ENCODE measurements around the gene SNX24.
"Not testable (repeated sequence)": the region's sequence is repeated elsewhere in the genome, so short reads cannot be mapped to it uniquely, and the experiment has no call there.

SNX24 gene

GRCh38 chr5:122871661-122872060, 26.2 kb downstream of the SNX24 start:
- no peak for DNase-seq (ENCODE audit: low read depth in 3 of 3)

DNA sequence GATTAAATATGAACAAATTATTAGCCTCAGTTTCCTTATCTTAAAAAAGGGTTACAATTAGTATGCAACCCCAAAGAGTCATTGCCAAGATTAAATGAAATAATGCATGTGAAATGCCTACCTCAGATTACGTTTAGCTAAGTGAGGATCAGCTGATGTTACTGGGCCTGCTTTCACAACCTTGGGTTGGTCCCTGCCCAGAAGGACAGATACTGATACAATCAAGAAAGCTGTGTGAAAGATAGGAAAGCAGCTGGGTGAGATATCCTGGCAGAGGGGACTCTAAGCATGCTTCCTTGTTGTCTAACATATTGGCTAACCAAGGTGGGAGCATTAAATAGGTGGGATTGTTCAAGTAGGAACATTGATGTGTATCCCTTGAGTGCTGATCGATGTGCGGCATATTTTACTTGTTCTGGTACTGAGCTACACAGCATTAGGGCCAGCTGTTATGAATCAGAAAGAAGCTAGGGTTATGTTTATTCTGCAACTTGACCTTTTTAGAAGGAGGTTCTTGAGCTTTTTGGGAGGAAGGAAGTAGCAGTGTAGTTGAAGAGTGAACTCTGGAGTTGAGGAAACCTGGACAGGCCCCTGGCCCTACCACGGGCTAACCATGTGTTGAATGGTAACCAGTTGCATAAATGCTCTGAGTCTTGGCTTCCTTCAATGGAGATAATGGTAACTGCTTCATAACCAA, 28.9 kb downstream of the SNX24 start:
- DNase-seq (ENCODE audit: low read depth in 3 of 3): no peak

DNA sequence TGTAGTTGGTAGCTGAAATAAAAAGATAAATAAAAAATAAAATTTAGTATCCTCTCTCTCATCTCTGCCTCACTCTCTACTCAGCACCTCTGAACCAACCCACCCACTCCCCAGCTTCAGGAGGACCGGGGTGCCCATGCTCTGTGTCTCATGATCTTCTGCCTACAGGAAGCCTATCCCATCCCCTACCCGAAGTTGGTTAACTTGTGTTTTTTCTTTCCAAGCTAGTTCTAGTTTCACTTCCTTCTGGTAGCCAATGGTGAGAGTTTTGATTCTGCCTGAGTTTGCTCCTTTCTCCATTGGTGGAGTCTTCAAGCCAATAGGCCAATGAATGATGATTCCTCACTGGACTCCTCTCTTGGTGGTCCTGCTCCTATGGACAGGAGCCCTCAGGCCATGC, 32.1 kb downstream of the SNX24 start:
- DNase-seq (ENCODE audit: low read depth in 3 of 3): no peak

DNA sequence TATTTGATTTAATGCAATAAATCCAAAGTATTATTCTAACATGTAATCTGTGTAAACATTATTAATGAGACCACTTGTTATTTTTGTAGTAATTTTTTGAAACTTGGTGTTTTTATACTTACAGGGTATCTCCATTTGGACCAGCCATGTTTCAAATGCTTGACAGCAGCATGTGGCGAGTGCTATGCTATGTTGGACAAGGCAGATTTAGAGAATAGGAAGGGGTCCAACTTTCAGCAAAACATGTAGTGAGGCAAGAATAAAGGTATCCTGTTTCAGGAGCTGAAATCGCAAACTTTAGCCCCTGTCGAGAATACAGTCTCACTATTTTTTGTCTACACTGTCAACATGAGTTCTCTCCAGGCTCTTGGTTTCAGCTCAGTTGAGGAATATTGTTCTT, 33.7 kb downstream of the SNX24 start:
- no peak for DNase-seq (ENCODE audit: low read depth in 3 of 3)

- DNase-seq (ENCODE audit: low read depth in 3 of 3): no peak
These were observed 34.8 kb downstream of the SNX24 start for GRCh38 chr5:122880170-122880689.

DNA sequence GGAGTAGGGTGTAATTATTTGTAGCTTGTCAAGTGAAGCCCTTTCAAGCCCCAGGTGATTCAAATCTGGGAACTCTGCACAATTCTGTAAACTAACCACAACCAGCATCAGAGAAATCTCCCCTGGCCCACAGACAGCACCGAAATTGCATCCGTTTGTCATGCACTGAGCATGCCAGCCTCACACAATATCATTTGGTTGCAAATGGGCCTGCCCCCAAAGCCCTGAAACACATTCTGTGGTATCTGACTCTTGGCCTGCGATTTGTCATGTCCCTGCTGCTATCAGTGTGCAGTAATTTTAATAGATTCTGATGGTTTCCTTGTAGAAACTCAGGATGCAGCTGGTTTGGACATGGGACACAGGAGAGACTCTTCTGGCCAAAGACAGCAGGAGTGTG, 35.3 kb downstream of the SNX24 start:
- DNase-seq (ENCODE audit: low read depth in 3 of 3): no peak

GRCh38 chr5:122882831-122883230, 37.4 kb downstream of the SNX24 start:
- DNase-seq (ENCODE audit: low read depth in 3 of 3): no peak

DNA sequence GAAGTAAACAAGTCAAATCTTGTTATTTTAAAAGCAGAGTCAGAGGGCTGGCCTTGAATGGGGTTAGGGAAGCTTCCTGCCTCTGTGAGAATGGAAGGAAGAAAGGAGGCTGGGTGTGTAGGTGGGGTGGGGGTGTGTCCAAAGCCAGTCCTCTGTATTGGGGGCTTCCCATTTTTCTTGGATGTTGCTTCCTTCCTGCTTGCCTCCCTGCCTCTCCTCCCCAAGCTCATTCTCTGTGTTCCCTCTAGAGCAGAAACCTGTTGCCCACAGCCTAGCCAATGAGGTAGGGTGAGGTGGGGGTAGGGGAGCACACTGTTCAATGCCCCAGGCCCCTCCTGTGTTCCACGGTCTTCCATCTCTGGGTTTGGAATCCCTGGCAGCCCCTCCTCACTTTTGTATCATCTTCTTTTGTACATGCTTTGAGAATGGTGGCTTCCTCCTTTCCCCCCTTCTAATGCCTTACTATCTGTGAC, 39.7 kb downstream of the SNX24 start:
- no peak for DNase-seq (ENCODE audit: low read depth in 3 of 3)

GRCh38 chr5:122885891-122886290, 40.5 kb downstream of the SNX24 start:
- DNase-seq (ENCODE audit: low read depth in 3 of 3): no peak

DNA sequence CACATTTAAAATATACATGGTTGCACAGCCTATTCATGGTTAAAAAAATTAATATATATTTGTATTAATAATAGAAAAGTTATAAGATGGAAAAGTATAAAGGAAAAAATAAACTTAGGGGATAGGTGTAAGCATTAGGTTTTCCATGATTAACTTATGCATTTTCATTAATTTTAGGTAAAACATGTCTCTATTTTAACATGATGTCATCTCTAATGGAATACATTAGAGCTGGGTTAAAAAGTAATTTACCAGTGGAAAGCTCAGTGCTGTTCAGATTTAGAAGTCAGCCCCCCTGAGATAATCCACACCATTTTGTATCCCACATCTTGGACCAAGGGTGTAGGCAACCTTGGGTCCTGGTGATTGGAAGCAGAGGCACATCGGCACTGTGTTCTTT, 49.7 kb downstream of the SNX24 start:
- no peak for DNase-seq (ENCODE audit: low read depth in 3 of 3)

DNA sequence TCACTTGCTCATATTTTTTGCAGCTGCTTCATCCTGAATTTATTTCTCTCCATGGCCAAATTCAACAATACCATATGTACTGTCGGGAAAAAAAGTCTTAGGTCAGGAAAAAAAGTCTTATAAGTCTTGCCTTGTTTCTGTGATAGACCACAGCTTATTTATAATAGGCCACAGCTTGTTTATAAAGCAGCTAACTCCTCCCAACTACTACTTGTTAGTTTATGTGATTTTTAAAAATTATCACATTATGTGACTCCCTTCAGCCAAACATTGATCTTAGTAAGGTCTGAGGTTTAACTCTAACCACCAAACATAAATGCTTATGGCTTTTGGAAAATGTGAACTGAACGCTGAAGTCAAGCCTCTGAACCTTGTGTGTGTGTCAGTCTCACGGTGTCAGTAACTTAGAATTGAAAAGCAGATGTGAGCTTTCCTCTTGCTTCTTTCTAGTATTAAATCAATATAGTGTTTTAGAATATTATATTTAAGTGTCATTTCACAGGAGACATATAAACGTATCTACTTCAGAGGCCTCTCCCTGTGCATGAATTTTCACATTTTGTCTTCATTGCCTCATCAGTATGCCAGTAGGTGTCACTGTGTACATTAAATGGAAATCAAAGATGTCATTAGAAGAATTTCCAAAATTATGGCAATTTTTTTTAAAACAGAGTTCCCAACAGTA, 51.3 kb downstream of the SNX24 start:
- DNase-seq (ENCODE audit: low read depth in 3 of 3): no peak

DNA sequence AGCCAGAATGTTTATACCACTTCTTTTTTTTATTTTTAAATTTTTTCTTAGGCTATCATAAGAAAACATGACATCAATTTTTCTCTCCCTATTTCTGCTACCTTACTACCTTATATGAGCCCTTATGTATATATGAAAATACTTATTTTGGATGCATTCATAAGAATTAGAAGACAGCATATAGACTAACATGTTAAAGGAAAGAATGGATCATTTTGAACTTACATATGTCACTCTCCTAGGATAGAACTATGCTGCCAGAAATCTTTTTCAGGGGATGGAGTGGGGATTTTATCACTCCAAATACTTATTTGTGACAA, 51.8 kb downstream of the SNX24 start:
- DNase-seq (ENCODE audit: low read depth in 3 of 3): no peak

- no peak for DNase-seq (ENCODE audit: low read depth in 3 of 3)
These were observed 55.9 kb downstream of the SNX24 start for GRCh38 chr5:122901346-122901745.

DNA sequence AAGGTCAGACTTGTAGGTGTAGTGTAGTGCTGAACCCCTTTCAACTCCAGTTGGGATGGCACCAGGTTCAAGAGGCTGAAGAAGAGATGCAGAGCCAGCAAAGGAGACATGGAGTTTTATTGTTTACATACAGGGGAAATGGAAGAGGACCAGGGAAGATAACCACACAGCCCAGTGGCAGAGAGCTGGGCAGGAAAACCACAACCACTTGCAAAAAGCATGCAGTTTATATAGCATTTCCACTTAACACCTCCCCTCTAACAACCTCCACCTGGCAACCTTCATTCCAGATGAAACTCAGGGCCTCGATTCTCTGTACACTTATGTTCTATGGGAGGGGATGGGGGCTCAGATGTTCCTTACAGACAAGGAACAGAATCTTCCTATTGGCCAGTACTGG, 56.9 kb downstream of the SNX24 start:
- DNase-seq (ENCODE audit: low read depth in 3 of 3): no peak

DNA sequence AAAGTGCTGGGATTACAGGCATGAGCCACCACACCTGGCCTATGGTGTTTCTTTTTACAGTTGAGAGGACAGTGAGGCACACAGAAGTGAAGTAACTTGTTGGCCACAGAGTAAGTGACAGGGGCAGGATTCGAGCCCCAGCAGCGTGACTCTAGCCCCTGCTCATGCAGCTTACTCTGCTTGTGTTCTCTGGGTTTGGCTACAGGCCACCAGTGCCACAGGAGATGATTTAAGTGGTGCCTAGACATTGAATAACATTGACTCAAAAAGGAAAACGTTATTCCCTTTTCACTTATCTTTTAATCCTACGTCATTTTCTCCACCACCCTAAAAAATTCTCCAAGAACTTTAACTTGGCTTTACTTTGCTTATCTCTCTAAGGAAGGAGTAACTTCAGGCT, 61.4 kb downstream of the SNX24 start:
- no peak for DNase-seq (ENCODE audit: low read depth in 3 of 3)

DNA sequence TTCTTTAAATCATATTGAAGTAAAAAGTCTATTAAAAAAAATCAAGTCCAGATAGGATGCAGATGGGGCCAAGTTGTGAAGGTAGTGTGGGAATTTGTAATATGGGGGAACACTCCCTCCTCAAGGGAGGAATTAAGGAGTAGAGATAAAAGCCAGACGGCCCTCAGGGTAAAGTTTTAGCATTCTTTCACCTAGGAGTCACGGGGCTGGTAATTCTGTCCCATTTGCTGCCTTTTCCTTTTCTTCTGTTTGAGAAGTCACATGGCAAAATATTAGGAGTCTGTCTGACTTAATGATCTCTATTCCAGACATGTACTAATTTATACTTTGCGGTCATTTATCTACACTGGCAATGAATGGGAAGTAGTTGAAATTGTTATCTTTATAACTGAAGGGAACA, 61.9 kb downstream of the SNX24 start:
- no peak for DNase-seq (ENCODE audit: low read depth in 3 of 3)

GRCh38 chr5:122908108-122908507, 62.7 kb downstream of the SNX24 start:
- DNase-seq (ENCODE audit: low read depth in 3 of 3): no peak

GRCh38 chr5:122908662-122909061, 63.2 kb downstream of the SNX24 start:
- no peak for DNase-seq (ENCODE audit: low read depth in 3 of 3)

DNA sequence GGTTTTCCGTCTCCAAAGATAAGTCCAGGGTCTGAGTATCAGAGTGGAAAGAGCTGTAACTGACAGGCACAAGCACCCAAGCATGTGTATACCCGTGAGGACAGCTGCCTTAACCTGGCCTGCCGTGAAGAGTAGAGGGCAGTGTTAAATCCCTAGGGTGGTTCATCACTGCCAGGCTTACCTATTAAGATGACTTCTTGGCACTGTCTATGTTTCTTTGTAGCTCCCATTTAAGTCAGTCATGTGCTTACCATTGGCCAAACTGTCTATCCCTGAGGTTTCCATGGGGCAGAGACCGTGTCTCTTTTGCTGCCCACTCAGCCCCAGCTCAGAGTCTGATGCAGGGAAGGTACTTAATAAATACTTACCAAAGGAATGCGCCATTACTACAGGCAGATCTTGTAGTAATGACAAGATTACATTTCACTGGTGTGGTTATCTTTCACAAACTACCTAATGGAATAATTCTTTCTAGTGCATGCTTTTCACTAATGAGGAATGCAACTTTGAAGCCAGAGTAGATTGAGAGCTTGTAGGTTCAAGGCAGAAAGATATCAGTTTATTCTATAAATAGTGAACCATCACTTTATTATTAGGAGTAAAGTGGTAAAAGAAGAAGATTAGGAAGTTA, 64.2 kb downstream of the SNX24 start:
- no peak for DNase-seq (ENCODE audit: low read depth in 3 of 3)

- DNase-seq (ENCODE audit: low read depth in 3 of 3): not testable (repeated sequence)
These were observed 68.0 kb downstream of the SNX24 start for GRCh38 chr5:122913436-122913835.

- no peak for DNase-seq (ENCODE audit: low read depth in 3 of 3)
These were observed 70.5 kb downstream of the SNX24 start for GRCh38 chr5:122915717-122916461.

- DNase-seq (ENCODE audit: low read depth in 3 of 3): no peak
These were observed 71.1 kb downstream of the SNX24 start for GRCh38 chr5:122916490-122916889.

Data from stimulated activated CD4-positive, alpha-beta T cell treated with anti-CD3 and anti-CD28 coated beads, TNF-alpha, amount 100 ng/mL, for 48 hours (primary cell).